Measurements from ENCODE around the gene TIMM13.

The TIMM13 gene

GRCh38 chr19:2436384-2436783 is 9.0 kb upstream of the TIMM13 start:
- H3K27ac ChIP-seq (replicated peaks), result no peak overlapping the region
- no peak for DNase-seq (ENCODE audit: low read depth in 1 of 2, low spot score in 1 of 2)
- TF ChIP-seq SPI1 (IDR thresholded peaks at IDR 0.05; ENCODE audit: borderline replicate concordance, low read depth) (no peak), CTCF (IDR thresholded peaks at IDR 0.05; ENCODE audit: insufficient read depth, low read length) (no peak), POLR2AphosphoS5 (IDR thresholded peaks at IDR 0.05; ENCODE audit: low read depth) (no peak), GABPA (IDR thresholded peaks at IDR 0.05; ENCODE audit: low read depth) (no peak), REST (IDR thresholded peaks at IDR 0.05; ENCODE audit: insufficient replicate concordance, low read depth) (no peak)
- no peaks in the 10 kb centered on the region for H3K27me3 ChIP-seq (ENCODE audit: insufficient read depth, poor library complexity, severe bottlenecking)
- H3K4me3 ChIP-seq (replicated peaks; ENCODE audit: insufficient read depth, low read length), result no peak overlapping the region

GRCh38 chr19:2434721-2435265 is 7.4 kb upstream of the TIMM13 start:
- DNase-seq (ENCODE audit: low read depth in 1 of 2, low spot score in 1 of 2), result no peak

More at GRCh38 chr19:2434721-2435265, 7.4 kb upstream of the TIMM13 start:
- no peaks in the 10 kb centered on the region for H3K27me3 ChIP-seq (ENCODE audit: insufficient read depth, poor library complexity, severe bottlenecking)
- H3K4me3 ChIP-seq (replicated peaks; ENCODE audit: insufficient read depth, low read length), result no peak overlapping the region
- no peak overlapping the region for H3K27ac ChIP-seq (replicated peaks)
- no peak for TF ChIP-seq SPI1 (IDR thresholded peaks at IDR 0.05; ENCODE audit: borderline replicate concordance, low read depth)
- no peak for TF ChIP-seq GABPA (IDR thresholded peaks at IDR 0.05; ENCODE audit: low read depth)
- TF ChIP-seq CTCF (IDR thresholded peaks at IDR 0.05; ENCODE audit: insufficient read depth, low read length), result no peak
- TF ChIP-seq REST (IDR thresholded peaks at IDR 0.05; ENCODE audit: insufficient replicate concordance, low read depth), result no peak
- no peak for TF ChIP-seq POLR2AphosphoS5 (IDR thresholded peaks at IDR 0.05; ENCODE audit: low read depth)
